K562 (cell line): ENCODE measurements around the gene CCDC138. TPM values are rescaled to one million over a fixed set of nuclear protein-coding genes. Genes with fewer than 3 reads are reported as not detected.
A peak's percentile ranks its signal among the peaks of the same experiment; 100 is the strongest.

Experiments
- AFF4 ChIP-seq: sonication (generic); formaldehyde crosslinking; IDR thresholded peaks from 2 replicates; pipeline ENCODE4 v1.8.0; 2023; ENCODE audit warnings: mild to moderate bottlenecking, missing genetic modification reagents
- CREBBP ChIP-seq: IDR thresholded peaks from one replicate; pipeline ENCODE4 v1.6.1; 2012; ENCODE audit warnings: low read depth, mild to moderate bottlenecking, control low read depth, inconsistent platforms, low read length
- DMBX1 ChIP-seq: fragments of 250-450 bp; sonication (Bioruptor Pico); IDR thresholded peaks from 2 replicates; pipeline ENCODE4 v1.8.0; 2022; ENCODE audit warnings: inconsistent platforms, mild to moderate bottlenecking, moderate library complexity, borderline replicate concordance
- FOSL1 ChIP-seq: fragments of 200-800 bp; sonication (Bioruptor generic); conservative IDR thresholded peaks from 2 replicates; pipeline ENCODE4 v1.6.1; 2016; ENCODE audit warnings: missing genetic modification characterization, missing compliant biosample characterization
- HCFC1 ChIP-seq: IDR thresholded peaks from 2 replicates; pipeline ENCODE4 v1.6.1; 2012; ENCODE audit warnings: low read depth, low read length, improper control_type of control experiment
- HMGN3 ChIP-seq: IDR thresholded peaks from 2 replicates; pipeline ENCODE4 v1.6.1; 2011; ENCODE audit warnings: borderline replicate concordance, low read depth, mild to moderate bottlenecking, mixed read lengths, low read length; ENCODE audit not compliant: insufficient read length; ENCODE audit errors: extremely low read depth
- KLF1 ChIP-seq: fragments of 450-650 bp; IDR thresholded peaks from 2 replicates; pipeline ENCODE4 v1.6.1; 2016; ENCODE audit warnings: missing genetic modification characterization, missing compliant biosample characterization
- SNRNP70 ChIP-seq: fragments of 200-400 bp; formaldehyde crosslinking; optimal IDR thresholded peaks from 2 replicates; pipeline ENCODE3; 2017; ENCODE audit warnings: low read depth, low read length
- THRB ChIP-seq: fragments of 450-650 bp; formaldehyde crosslinking; conservative IDR thresholded peaks from 2 replicates; pipeline ENCODE4 v1.4.0; 2022; ENCODE audit warnings: mild to moderate bottlenecking, missing genetic modification characterization
- ZBTB8A ChIP-seq: fragments of 450-650 bp; IDR thresholded peaks from 2 replicates; pipeline ENCODE4 v1.6.1; 2018; ENCODE audit warnings: mild to moderate bottlenecking, moderate library complexity; ENCODE audit not compliant: partially characterized antibody
- ZNF24 ChIP-seq: fragments of 450-650 bp; IDR thresholded peaks from 2 replicates; pipeline ENCODE4 v1.6.1; 2016
- ZNF395 ChIP-seq: fragments of 200-800 bp; sonication (Bioruptor generic); IDR thresholded peaks from 2 replicates; pipeline ENCODE4 v1.6.1; 2017; ENCODE audit warnings: missing genetic modification characterization, missing compliant biosample characterization
- ZNF583 ChIP-seq: fragments of 250-450 bp; sonication (Bioruptor Pico); IDR thresholded peaks from 2 replicates; pipeline ENCODE4 v1.4.0; 2020
- ZNF592 ChIP-seq: fragments of 450-650 bp; IDR thresholded peaks from 2 replicates; pipeline ENCODE4 v1.6.1; 2017; ENCODE audit warnings: antibody characterized with exemption, mild to moderate bottlenecking
- ZNF75A ChIP-seq: fragments of 450-650 bp; formaldehyde crosslinking; IDR thresholded peaks from 2 replicates; pipeline ENCODE4 v1.4.0; 2020; ENCODE audit warnings: mild to moderate bottlenecking
- ZNF778 ChIP-seq: fragments of 450-650 bp; formaldehyde crosslinking; IDR thresholded peaks from 2 replicates; pipeline ENCODE4 v1.4.0; 2020; ENCODE audit warnings: mild to moderate bottlenecking, moderate library complexity
- polyA plus RNA-seq, 8 experiments: library from polyadenylated mRNA; depleted of rRNA in 4 of 8; stranded (reverse) in 5 of 8; unstranded in 3 of 8; fragments of >200 nt; fragmentation: Nextera tagmentation in 2 of 8; fragmentation: Illumina TruSeq in 1 of 8; extraction: Ambion mirVana in 2 of 8; extraction: Trizol in 1 of 8; gene quantifications; 2 replicates each; pipeline versions ENCODE4 v1.2.1 to v1.2.3, GENCODE V29; 2011 to 2014; ENCODE audit warnings: inconsistent platforms in 1 of 8, missing spikeins in 1 of 8
- total RNA-seq, 7 experiments: library from RNA; depleted of rRNA in 6 of 7; stranded (reverse); fragments of >200 nt in 6 of 7; fragmentation: Illumina TruSeq in 2 of 7; extraction: Trizol in 2 of 7; gene quantifications; 2 replicates each; pipeline versions ENCODE4 v1.2.1 to v1.2.3, GENCODE V29; 2011 to 2021; ENCODE audit warnings: low replicate concordance in 1 of 7

CCDC138 gene
- total and polyA plus RNA-seq, 9 of the 15 experiments (the other 6 are each of a cell fraction or from before 2014, with no cell fraction given) = 17.5 to 44.6 (median 26.7) TPM

GRCh38 chr2:108786354-108787215 is at the start of gene CCDC138 (continued):
- TF ChIP-seq AFF4 (CRISPR knock-in tag) = no peak
- TF ChIP-seq HMGN3 = peak; percentile 85
- no peak for TF ChIP-seq ZNF583 (CRISPR knock-in tag)
- 0 out of 2 replicates have a peak, but pooled peaks have one; percentile 28 for TF ChIP-seq HCFC1
- TF ChIP-seq ZBTB8A = no peak
- TF ChIP-seq FOSL1 = peak; percentile 12; the same call in 1 of the 2 replicates
- TF ChIP-seq KLF1 = no peak
- TF ChIP-seq DMBX1 (CRISPR knock-in tag) = no peak
- TF ChIP-seq ZNF592 = no peak; the same call in 1 of the 2 replicates
- no peak for TF ChIP-seq ZNF75A (CRISPR knock-in tag)
- TF ChIP-seq THRB = no peak
- TF ChIP-seq SNRNP70 = no peak
- TF ChIP-seq ZNF24 = no peak
- no peak for TF ChIP-seq CREBBP
- TF ChIP-seq ZNF778 (CRISPR knock-in tag) = no peak
- TF ChIP-seq ZNF395 (CRISPR knock-in tag) = no peak
